H1 (cell line): ENCODE data around the gene STX10. TPM values are rescaled to one million over a fixed set of nuclear protein-coding genes. Genes with fewer than 3 reads are reported as not detected.

Source experiments
- BACH1 ChIP-seq: IDR thresholded peaks from 2 replicates; pipeline ENCODE4 v1.6.1; 2012; ENCODE audit warnings: low read length, improper control_type of control experiment
- CREB1 ChIP-seq: IDR thresholded peaks from 2 replicates; pipeline ENCODE4 v1.6.1; 2012; ENCODE audit warnings: inconsistent platforms
- CTCF ChIP-seq, 3 experiments: IDR thresholded peaks; 1 replicate in 2 of 3; 2 replicates in 1 of 3; pipeline versions ENCODE4 v1.5.1 to v1.6.1; 2011; ENCODE audit warnings: low read length in 3 of 3, mild to moderate bottlenecking in 3 of 3, inconsistent platforms in 2 of 3, low read depth in 1 of 3, moderate library complexity in 1 of 3; ENCODE audit not compliant: insufficient read depth in 1 of 3; ENCODE audit errors: control extremely low read depth in 1 of 3
- EP300 ChIP-seq, 2 experiments: IDR thresholded peaks; 1 replicate in 1 of 2; 2 replicates in 1 of 2; pipeline ENCODE4 v1.6.1; 2011 to 2012; ENCODE audit warnings: low read depth in 2 of 2, low read length in 2 of 2, mild to moderate bottlenecking in 2 of 2, borderline replicate concordance in 1 of 2, inconsistent platforms in 1 of 2, moderate library complexity in 1 of 2
- GTF2F1 ChIP-seq: IDR thresholded peaks from 2 replicates; pipeline ENCODE4 v1.6.1; 2012; ENCODE audit warnings: low read depth, low read length, improper control_type of control experiment, borderline replicate concordance
- KDM1A ChIP-seq: fragments of 200-600, 300-600 bp; sonication (generic); IDR thresholded peaks from 2 replicates; pipeline ENCODE4 v1.7.1; 2016; ENCODE audit warnings: mild to moderate bottlenecking, low read length, borderline replicate concordance
- KDM4A ChIP-seq: IDR thresholded peaks from one replicate; pipeline ENCODE4 v1.7.1; 2012; ENCODE audit warnings: low read depth, mild to moderate bottlenecking, moderate library complexity, low read length, inconsistent platforms; ENCODE audit not compliant: severe bottlenecking
- KDM5A ChIP-seq: fragments of 200-600 bp; IDR thresholded peaks from 2 replicates; pipeline ENCODE4 v1.7.1; 2012; ENCODE audit warnings: mild to moderate bottlenecking, low read length, inconsistent platforms, mixed read lengths
- RFX5 ChIP-seq: IDR thresholded peaks from 2 replicates; pipeline ENCODE4 v1.6.1; 2011; ENCODE audit warnings: low read depth, low read length, improper control_type of control experiment, borderline replicate concordance
- SAP30 ChIP-seq: fragments of 300-600 bp; sonication (generic); IDR thresholded peaks from 2 replicates; pipeline ENCODE4 v1.7.1; 2012; ENCODE audit warnings: low read length, moderate library complexity, mild to moderate bottlenecking, inconsistent platforms; ENCODE audit not compliant: insufficient read depth, insufficient replicate concordance
- SIN3A ChIP-seq, 2 experiments: IDR thresholded peaks in 1 of 2; conservative IDR thresholded peaks in 1 of 2; 2 replicates each; pipeline ENCODE4 v1.6.1; 2011 to 2012; ENCODE audit warnings: low read length in 2 of 2, improper control_type of control experiment in 1 of 2, low read depth in 1 of 2, mild to moderate bottlenecking in 1 of 2
- SIRT6 ChIP-seq: IDR thresholded peaks from one replicate; pipeline ENCODE4 v1.7.1; 2012; ENCODE audit warnings: low read length, inconsistent platforms
- SP1 ChIP-seq: IDR thresholded peaks from 2 replicates; pipeline ENCODE4 v1.6.1; 2011; ENCODE audit warnings: low read depth, low read length
- TAF1 ChIP-seq: IDR thresholded peaks from 2 replicates; pipeline ENCODE4 v1.6.1; 2011; ENCODE audit warnings: mild to moderate bottlenecking, low read depth, low read length
- TEAD4 ChIP-seq: IDR thresholded peaks from 2 replicates; pipeline ENCODE4 v1.6.1; 2012; ENCODE audit warnings: low read depth, low read length, inconsistent platforms, mixed read lengths
- polyA plus RNA-seq, 7 experiments: library from polyadenylated mRNA; depleted of rRNA in 3 of 7; stranded (reverse) in 5 of 7; unstranded in 2 of 7; fragments of >200 nt in 5 of 7; fragments of 200-250 nt in 2 of 7; gene quantifications; 1 replicate in 5 of 7; 2 replicates in 1 of 7; 4 replicates in 1 of 7; pipeline versions ENCODE4 v1.2.1 to v1.2.3, GENCODE V29; 2011 to 2013; ENCODE audit warnings: missing spikeins in 2 of 7, mixed read lengths in 2 of 7
- total RNA-seq: library from RNA; stranded (reverse); fragmentation: NEBNext Ultra II Directional; extraction: Animal tissue kit (Norgen Biotek cat#: 25700); gene quantifications from 2 replicates; pipeline ENCODE4 v1.2.1, GENCODE V29; 2021
- TF ChIP-seq, protein P1 (sequence below): IDR thresholded peaks from 2 replicates; pipeline ENCODE4 v1.6.1; 2012; ENCODE audit warnings: low read length, inconsistent platforms
- TF ChIP-seq, protein P2 (sequence below): IDR thresholded peaks from 2 replicates; pipeline ENCODE4 v1.6.1; 2011; ENCODE audit warnings: low read depth, mild to moderate bottlenecking, low read length; ENCODE audit not compliant: insufficient read depth

STX10 gene
- total and polyA plus RNA-seq, 2 of the 8 experiments (the other 6 are each of a cell fraction or from before 2014, with no cell fraction given): 53.0 to 80.1 TPM

DNA sequence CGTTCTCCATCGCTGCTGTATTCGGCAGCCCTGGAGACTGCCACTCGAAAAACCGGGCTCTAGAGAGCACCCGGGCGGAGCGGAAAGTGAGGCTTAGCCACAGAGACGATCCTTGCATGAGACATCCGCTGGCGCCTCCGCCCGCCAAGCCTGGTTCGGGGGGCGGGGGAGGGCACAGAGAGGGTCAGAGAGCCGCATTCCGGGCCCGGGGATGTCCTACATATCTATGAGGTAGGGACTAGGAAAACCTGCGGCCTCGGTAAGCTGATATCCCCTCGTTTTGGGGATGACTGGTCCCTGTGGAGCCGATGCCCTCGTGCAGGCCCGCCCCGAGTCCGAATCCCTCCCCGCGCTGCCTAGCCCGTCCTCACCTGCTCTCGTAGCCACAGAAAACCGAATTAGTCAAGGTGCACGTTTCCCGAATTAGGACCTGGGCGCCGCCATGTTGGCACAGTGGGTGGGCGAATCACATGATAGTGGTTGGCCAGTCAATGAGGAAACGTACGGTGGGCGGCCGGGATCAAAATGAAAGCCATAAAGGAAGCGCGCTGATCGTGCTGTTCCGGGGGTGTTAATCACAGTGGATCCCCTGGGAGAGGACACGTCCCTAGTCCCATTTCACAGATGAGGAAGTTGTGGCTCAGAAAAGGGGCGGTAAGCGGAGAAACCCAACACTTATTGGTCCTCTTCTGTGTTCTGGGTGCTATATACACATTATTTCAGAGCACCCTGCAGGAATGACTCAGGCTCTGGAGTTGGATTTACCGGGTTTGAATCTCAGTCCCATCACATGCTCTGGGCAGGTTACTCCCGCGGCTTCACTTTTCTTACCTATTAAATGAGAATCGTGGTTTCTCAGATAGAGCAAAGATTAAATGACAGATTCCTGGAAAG, 33.6 kb downstream of the STX10 start, which contains the start of gene TRMT1 (continued):
- TF ChIP-seq KDM5A (peak; percentile 100), SIRT6 (no peak), SP1 (peak; percentile 72), RFX5 (no peak), TAF1 (peak; percentile 90), BACH1 (no peak), CTCF (IDR thresholded peaks at IDR 0.05; ENCODE audit: control extremely low read depth in 1 of 3, insufficient read depth in 1 of 3, low read depth in 1 of 3, low read length in 3 of 3) (no peak), KDM1A (peak; percentile 99), GTF2F1 (0 out of 2 replicates have a peak, but pooled peaks have one; percentile 50), SIN3A (conservative IDR thresholded peaks at IDR 0.05 in 1 of 2, IDR thresholded peaks at IDR 0.05 in 1 of 2; ENCODE audit: low read depth in 1 of 2, low read length in 2 of 2) (peak; percentile 90 to 96; a peak in 3 of 4 replicates), SAP30 (peak; percentile 94), EP300 (IDR thresholded peaks at IDR 0.05; ENCODE audit: borderline replicate concordance in 1 of 2, low read depth in 2 of 2, low read length in 2 of 2) (no peak), CREB1 (no peak), KDM4A (peak; percentile 15), TEAD4 (no peak; the same call in 1 of the 2 replicates)
- TF ChIP-seq, protein P1, sequence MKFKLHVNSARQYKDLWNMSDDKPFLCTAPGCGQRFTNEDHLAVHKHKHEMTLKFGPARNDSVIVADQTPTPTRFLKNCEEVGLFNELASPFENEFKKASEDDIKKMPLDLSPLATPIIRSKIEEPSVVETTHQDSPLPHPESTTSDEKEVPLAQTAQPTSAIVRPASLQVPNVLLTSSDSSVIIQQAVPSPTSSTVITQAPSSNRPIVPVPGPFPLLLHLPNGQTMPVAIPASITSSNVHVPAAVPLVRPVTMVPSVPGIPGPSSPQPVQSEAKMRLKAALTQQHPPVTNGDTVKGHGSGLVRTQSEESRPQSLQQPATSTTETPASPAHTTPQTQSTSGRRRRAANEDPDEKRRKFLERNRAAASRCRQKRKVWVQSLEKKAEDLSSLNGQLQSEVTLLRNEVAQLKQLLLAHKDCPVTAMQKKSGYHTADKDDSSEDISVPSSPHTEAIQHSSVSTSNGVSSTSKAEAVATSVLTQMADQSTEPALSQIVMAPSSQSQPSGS: peak; percentile 58
- TF ChIP-seq, protein P2, sequence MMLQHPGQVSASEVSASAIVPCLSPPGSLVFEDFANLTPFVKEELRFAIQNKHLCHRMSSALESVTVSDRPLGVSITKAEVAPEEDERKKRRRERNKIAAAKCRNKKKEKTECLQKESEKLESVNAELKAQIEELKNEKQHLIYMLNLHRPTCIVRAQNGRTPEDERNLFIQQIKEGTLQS: 0 out of 2 replicates have a peak, but pooled peaks have one; percentile 50
